ENCODE measurements around the gene EXTL1. TPM values are rescaled to one million over a fixed set of nuclear protein-coding genes. Genes with fewer than 3 reads are reported as not detected.

EXTL1 gene
- total RNA-seq, 1 experiment from 2014 or later: 1.0 TPM

DNA sequence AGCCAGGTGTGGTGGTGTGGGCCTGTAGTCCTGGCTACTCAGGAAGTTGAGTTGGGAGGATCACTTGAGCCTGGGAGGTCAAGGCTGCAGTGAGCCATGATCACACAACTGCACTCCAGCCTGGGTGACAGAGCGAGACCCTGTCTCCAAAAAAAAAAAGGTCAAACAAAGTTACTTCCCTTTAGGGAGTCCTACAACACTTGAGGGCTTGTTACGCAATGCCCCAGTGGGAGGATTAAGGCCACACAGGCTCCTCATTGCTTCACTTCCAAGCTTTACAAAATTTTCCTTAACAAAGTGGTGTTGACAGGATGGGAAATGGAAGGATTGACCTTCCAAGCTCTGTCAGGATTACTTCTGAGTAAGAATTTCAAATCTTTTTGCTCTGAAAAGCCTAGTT lies 6.2 kb upstream of the EXTL1 start:
- no peak overlapping the region for H2BK120ac ChIP-seq (ENCODE audit: low read depth, low read length, poor library complexity, severe bottlenecking)
- H3K27me3 ChIP-seq (ENCODE audit: insufficient read depth, low read length): no peaks in the 10 kb centered on the region
- no peak overlapping the region for H3K23ac ChIP-seq (ENCODE audit: insufficient read length, low read depth, low read length)
- no CpG with 5 or more reads among the region's 2 CpGs for WGBS (ENCODE audit: extremely low coverage, insufficient read length, low lambda C conversion rate)
- H3K4me1 ChIP-seq (ENCODE audit: insufficient read depth, low read length): no peaks in the 10 kb centered on the region
- Mint-ChIP-seq H3K27me3 (ENCODE audit: low read depth) (peaks cover 3% of the 10 kb centered on the region; the same call in 1 of the 2 replicates), H3K36me3 (ENCODE audit: insufficient read depth in 1 of 3, low read depth in 3 of 3) (no peaks in the 10 kb centered on the region), H3K4me3 (no peak overlapping the region), H3K27ac (no peak overlapping the region), H3K9me3 (no peaks in the 10 kb centered on the region), H3K4me1 (peaks cover 15 to 31% of the 10 kb centered on the region in 2 experiments)
- H3K79me1 ChIP-seq (ENCODE audit: insufficient read depth, low read depth, low read length, poor library complexity, severe bottlenecking): no peaks in the 10 kb centered on the region
- no peak overlapping the region for H3K18ac ChIP-seq (ENCODE audit: insufficient read length, low read depth, low read length)
- H3K23me2 ChIP-seq (ENCODE audit: insufficient read length, low read depth, low read length, poor library complexity, severe bottlenecking): no peaks in the 10 kb centered on the region
- no peak overlapping the region for H2AFZ ChIP-seq (ENCODE audit: low read length)
- no peak overlapping the region for H4K8ac ChIP-seq (replicated peaks; ENCODE audit: insufficient read length, low read depth, low read length)
- no peak overlapping the region for H2BK20ac ChIP-seq (ENCODE audit: low read depth, low read length, poor library complexity, severe bottlenecking)
- no peaks in the 10 kb centered on the region for H3K79me2 ChIP-seq (ENCODE audit: insufficient read depth, low read length)
- H3T11ph ChIP-seq (ENCODE audit: low read length): no peak overlapping the region
- H3K14ac ChIP-seq (ENCODE audit: insufficient read depth, low read length): no peak overlapping the region
- H3K9ac ChIP-seq (ENCODE audit: extremely low read depth, insufficient read length, low read length): no peak overlapping the region
- no peak overlapping the region for H2BK15ac ChIP-seq (ENCODE audit: low read depth, low read length)
- H4K5ac ChIP-seq (ENCODE audit: insufficient read length, low read depth, low read length): no peak overlapping the region
- H3K27ac ChIP-seq (ENCODE audit: insufficient read length, low read depth, low read length): no peak overlapping the region
- no peak overlapping the region for H2BK12ac ChIP-seq (ENCODE audit: insufficient read length, low read depth, low read length)
- no peak overlapping the region for H3K4ac ChIP-seq (ENCODE audit: low read depth, low read length)
- H3K4me2 ChIP-seq (ENCODE audit: insufficient read depth, insufficient read length, low read length): no peak overlapping the region
- TF ChIP-seq, protein P1, sequence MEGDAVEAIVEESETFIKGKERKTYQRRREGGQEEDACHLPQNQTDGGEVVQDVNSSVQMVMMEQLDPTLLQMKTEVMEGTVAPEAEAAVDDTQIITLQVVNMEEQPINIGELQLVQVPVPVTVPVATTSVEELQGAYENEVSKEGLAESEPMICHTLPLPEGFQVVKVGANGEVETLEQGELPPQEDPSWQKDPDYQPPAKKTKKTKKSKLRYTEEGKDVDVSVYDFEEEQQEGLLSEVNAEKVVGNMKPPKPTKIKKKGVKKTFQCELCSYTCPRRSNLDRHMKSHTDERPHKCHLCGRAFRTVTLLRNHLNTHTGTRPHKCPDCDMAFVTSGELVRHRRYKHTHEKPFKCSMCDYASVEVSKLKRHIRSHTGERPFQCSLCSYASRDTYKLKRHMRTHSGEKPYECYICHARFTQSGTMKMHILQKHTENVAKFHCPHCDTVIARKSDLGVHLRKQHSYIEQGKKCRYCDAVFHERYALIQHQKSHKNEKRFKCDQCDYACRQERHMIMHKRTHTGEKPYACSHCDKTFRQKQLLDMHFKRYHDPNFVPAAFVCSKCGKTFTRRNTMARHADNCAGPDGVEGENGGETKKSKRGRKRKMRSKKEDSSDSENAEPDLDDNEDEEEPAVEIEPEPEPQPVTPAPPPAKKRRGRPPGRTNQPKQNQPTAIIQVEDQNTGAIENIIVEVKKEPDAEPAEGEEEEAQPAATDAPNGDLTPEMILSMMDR (conservative IDR thresholded peaks at IDR 0.05): no peak
- DNase-seq: no peak
- H3K56ac ChIP-seq (ENCODE audit: insufficient read length, low read depth, low read length): no peak overlapping the region
- no peaks in the 10 kb centered on the region for H4K20me1 ChIP-seq (ENCODE audit: control insufficient read depth, insufficient read depth, insufficient read length)
- no peaks in the 10 kb centered on the region for H3K9me3 ChIP-seq (ENCODE audit: control insufficient read depth, low read depth, low read length)
- H2AK5ac ChIP-seq (ENCODE audit: insufficient read length, low read length): no peak overlapping the region
- H4K91ac ChIP-seq (ENCODE audit: insufficient read length, low read depth, low read length): no peak overlapping the region
- no peak overlapping the region for H2BK5ac ChIP-seq (ENCODE audit: insufficient read length, low read length)

Data from H9 (cell line).